Gastrocnemius medialis (tissue), 4 donors: ENCODE measurements around the gene PAPPA. TPM values are rescaled to one million over a fixed set of nuclear protein-coding genes. Genes with fewer than 3 reads are reported as not detected.

Experiments
- ATAC-seq, 2 donors: fragments of 150-250 bp; one replicate each; pipeline ENCODE4 v1.9.1; 2016
- DNase-seq, 2 donors: peaks; one replicate each; pipeline ENCODE4 v3.0.0-alpha.2; 2019
- H3K27ac ChIP-seq, 4 donors: fragments of 200-600 bp; sonication (generic); 1 replicate in 1 of 4; 2 replicates in 3 of 4; pipeline ENCODE4 v1.5.1; 2016 to 2018; ENCODE audit warnings: mild to moderate bottlenecking in 2 of 4, moderate library complexity in 1 of 4
- H3K27me3 ChIP-seq, 3 donors: fragments of 200-600 bp; sonication (generic) in 2 of 3; 1 replicate in 1 of 3; 2 replicates in 2 of 3; pipeline versions ENCODE4 v1.5.1 to v1.6.0; 2016 to 2019; ENCODE audit warnings: mild to moderate bottlenecking in 1 of 3, moderate library complexity in 1 of 3
- H3K36me3 ChIP-seq, 2 donors: fragments of 200-600 bp; sonication (generic) in 1 of 2; one replicate each; pipeline ENCODE4 v1.5.1; 2017 to 2018
- H3K4me1 ChIP-seq, 2 donors: fragments of 200-600 bp; sonication (generic) in 1 of 2; one replicate each; pipeline ENCODE4 v1.5.1; 2016 to 2017; ENCODE audit warnings: mild to moderate bottlenecking in 2 of 2
- H3K4me3 ChIP-seq, 4 donors: fragments of 200-600 bp; sonication (generic) in 3 of 4; 1 replicate in 1 of 4; 2 replicates in 3 of 4; pipeline ENCODE4 v1.5.1; 2016 to 2019; ENCODE audit warnings: mild to moderate bottlenecking in 2 of 4
- H3K9me3 ChIP-seq, 3 donors: fragments of 200-600 bp; sonication (generic) in 2 of 3; 1 replicate in 1 of 3; 2 replicates in 2 of 3; pipeline ENCODE4 v1.5.1; 2016 to 2019
- POLR2A ChIP-seq, 2 donors: fragments of 450-650 bp; IDR thresholded peaks; one replicate each; pipeline ENCODE4 v1.6.1; 2017; ENCODE audit warnings: antibody characterized with exemption in 2 of 2, mild to moderate bottlenecking in 2 of 2, moderate library complexity in 2 of 2
- in situ Hi-C, 4 donors: fragments of 200-750 bp; cut with MboI; loops; one replicate each; pipeline versions ENCODE4 v1.15.0 to v1.8.0; 2017; ENCODE audit warnings: low sequenced_read_pairs in 4 of 4
- intact Hi-C: fragments of 100-400 bp; cut with DNase I; formaldehyde crosslinking; loops from one replicate; pipeline ENCODE4 v1.15.1; 2023; ENCODE audit warnings: low total_unique reads
- total RNA-seq, 4 donors: library from RNA; depleted of rRNA; stranded (reverse); fragments of >200 nt; gene quantifications; one replicate each; pipeline versions ENCODE4 v1.1.0 to v1.2.3, GENCODE V29; 2016
- TF ChIP-seq, protein P1 (sequence below), 5 experiments: fragments of 450-650 bp in 3 of 5; fragments of 200-600 bp in 2 of 5; sonication (generic) in 2 of 5; IDR thresholded peaks in 4 of 5; conservative IDR thresholded peaks in 1 of 5; 1 replicate in 4 of 5; 2 replicates in 1 of 5; pipeline ENCODE4 v1.5.1; 2016 to 2019; ENCODE audit warnings: antibody characterized with exemption in 5 of 5, mild to moderate bottlenecking in 3 of 5, moderate library complexity in 3 of 5

Gene PAPPA
- total RNA-seq, 4 donors from 2014 or later: 0.56 to 2.1 (median 1.4) TPM

DNA sequence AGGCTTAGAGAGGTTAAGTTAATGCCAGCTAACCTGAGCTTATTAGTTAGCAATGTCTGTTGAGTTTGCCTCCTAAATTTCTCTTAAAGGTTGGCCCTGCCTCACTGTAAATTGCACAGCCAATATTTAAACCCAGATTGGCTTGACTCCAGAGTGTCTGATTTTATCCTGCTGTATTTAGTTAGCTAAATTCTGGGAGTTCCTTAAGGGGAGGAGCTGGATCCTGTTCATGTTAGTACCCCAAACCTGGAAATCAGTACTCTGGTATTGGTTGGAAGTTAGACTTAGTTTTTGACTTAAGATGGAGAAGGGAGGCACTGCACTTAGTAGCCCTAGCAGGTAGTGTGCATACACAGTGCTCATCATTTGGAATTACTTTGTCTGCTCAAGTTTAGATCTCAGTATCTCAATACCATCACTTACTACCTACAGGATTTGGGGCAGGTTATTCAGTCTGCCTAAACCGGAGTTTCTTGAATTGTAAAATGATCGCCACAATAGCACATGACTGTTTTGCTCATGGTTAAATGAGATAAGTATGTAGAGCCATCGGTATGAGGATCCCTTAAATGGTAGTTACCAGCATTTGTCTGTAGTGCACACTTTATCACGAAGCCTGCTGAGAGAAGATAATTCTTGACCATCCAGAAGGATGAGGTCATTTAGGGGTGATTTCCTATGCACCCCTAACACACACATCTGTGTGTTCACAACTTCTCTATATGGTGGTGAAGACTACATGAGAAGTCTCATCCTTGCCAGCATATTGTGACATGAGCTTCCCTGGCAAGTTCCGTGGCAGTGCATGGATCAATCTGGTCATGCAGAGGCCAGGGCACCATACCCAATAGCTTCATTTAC is 268.8 kb downstream of the PAPPA start:
- Histone ChIP-seq H3K36me3 (peaks cover 0 to 8% of the 10 kb centered on the region in 2 donors), H3K27me3 (no peaks in the 10 kb centered on the region), H3K9me3 (no peaks in the 10 kb centered on the region), H3K27ac (no peak overlapping the region), H3K4me1 (no peaks in the 10 kb centered on the region), H3K4me3 (no peak overlapping the region)
- TF ChIP-seq, protein P1, sequence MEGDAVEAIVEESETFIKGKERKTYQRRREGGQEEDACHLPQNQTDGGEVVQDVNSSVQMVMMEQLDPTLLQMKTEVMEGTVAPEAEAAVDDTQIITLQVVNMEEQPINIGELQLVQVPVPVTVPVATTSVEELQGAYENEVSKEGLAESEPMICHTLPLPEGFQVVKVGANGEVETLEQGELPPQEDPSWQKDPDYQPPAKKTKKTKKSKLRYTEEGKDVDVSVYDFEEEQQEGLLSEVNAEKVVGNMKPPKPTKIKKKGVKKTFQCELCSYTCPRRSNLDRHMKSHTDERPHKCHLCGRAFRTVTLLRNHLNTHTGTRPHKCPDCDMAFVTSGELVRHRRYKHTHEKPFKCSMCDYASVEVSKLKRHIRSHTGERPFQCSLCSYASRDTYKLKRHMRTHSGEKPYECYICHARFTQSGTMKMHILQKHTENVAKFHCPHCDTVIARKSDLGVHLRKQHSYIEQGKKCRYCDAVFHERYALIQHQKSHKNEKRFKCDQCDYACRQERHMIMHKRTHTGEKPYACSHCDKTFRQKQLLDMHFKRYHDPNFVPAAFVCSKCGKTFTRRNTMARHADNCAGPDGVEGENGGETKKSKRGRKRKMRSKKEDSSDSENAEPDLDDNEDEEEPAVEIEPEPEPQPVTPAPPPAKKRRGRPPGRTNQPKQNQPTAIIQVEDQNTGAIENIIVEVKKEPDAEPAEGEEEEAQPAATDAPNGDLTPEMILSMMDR (IDR thresholded peaks at IDR 0.05 in 4 of 5, conservative IDR thresholded peaks at IDR 0.05 in 1 of 5): no peak
- TF ChIP-seq POLR2A (IDR thresholded peaks at IDR 0.05): no peak
- in situ Hi-C loops (no loop called here), intact Hi-C loops (no loop called here)
- ATAC-seq: no peak
- no peak for DNase-seq

DNA sequence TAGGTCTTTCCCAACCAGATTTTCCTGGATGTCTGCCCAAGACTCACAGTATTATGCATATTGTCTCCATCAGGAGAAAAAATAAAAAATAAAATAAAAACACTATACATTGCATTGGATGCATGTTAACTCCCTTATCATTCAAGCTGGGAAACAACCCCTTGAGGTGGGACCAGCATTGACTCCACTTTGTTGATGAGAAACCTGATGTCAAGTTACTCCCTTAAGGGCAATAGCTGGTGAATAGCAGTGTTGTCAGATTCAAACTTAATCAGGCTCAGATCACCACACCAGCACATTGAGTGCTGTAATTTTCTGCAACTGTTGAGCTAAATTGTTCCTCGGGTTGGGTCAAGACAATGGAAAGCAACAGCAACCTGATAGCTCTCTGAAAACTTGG is 269.6 kb downstream of the PAPPA start:
- DNase-seq (no peak), ATAC-seq (no peak)
- in situ Hi-C loops (no loop called here), intact Hi-C loops (no loop called here)
- Histone ChIP-seq H3K36me3 (peaks cover 0 to 8% of the 10 kb centered on the region in 2 donors), H3K4me1 (no peaks in the 10 kb centered on the region), H3K9me3 (no peaks in the 10 kb centered on the region), H3K27ac (no peak overlapping the region), H3K4me3 (no peak overlapping the region), H3K27me3 (no peaks in the 10 kb centered on the region)
- TF ChIP-seq POLR2A (IDR thresholded peaks at IDR 0.05): no peak
- TF ChIP-seq, protein P1 (IDR thresholded peaks at IDR 0.05 in 4 of 5, conservative IDR thresholded peaks at IDR 0.05 in 1 of 5): no peak

DNA sequence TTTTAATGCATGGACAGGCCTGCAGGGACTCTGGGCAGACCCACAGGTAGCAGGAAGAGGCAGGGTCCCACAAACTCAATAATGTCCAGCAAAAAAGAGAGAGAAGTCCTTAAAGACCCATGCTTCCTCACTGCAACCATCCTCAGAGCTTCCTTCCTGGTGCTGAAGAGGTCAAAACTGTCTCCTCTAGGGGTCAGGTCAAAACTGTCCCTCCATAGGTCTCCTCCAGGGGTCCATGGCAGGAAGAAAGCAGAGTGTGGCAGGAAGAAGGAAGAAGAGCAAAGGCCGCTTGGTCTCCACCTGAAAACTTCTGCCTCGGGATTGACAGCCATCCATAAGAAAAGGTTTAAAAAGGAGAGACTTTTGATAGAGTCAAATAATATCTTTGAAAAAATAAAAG is 271.7 kb downstream of the PAPPA start:
- Histone ChIP-seq H3K4me3 (no peak overlapping the region), H3K27ac (no peak overlapping the region), H3K27me3 (no peaks in the 10 kb centered on the region), H3K9me3 (no peaks in the 10 kb centered on the region), H3K36me3 (peaks cover 0 to 8% of the 10 kb centered on the region in 2 donors), H3K4me1 (no peaks in the 10 kb centered on the region)
- intact Hi-C loops: no loop called here
- in situ Hi-C loops: no loop called here
- TF ChIP-seq, protein P1 (IDR thresholded peaks at IDR 0.05 in 4 of 5, conservative IDR thresholded peaks at IDR 0.05 in 1 of 5): no peak
- TF ChIP-seq POLR2A (IDR thresholded peaks at IDR 0.05): no peak
- DNase-seq (no peak), ATAC-seq (no peak)

DNA sequence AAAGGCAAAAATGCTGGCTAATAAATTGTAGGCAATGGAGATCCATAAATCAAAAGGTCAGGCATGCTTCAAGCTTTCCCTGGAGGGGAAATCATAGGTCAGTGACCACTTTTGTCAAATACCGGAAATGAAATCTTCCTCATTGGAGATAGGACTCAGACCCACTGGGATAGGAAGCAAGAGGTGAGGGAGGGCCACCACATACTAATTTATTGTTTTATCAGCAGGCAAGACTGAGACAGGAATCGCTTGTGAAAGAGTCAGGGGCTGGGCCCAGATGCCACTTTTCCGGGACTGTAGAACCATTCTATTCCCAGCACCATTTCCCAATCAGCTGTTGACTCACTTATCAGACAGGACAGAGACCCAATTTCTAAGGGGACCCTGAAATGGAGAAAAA is 277.3 kb downstream of the PAPPA start:
- DNase-seq (no peak), ATAC-seq (no peak)
- intact Hi-C loops: no loop called here
- in situ Hi-C loops: no loop called here
- no peaks in the 10 kb centered on the region for H3K4me1 ChIP-seq
- no peaks in the 10 kb centered on the region for H3K27me3 ChIP-seq
- no peak overlapping the region for H3K27ac ChIP-seq
- no peaks in the 10 kb centered on the region for H3K36me3 ChIP-seq
- H3K9me3 ChIP-seq: no peaks in the 10 kb centered on the region
- H3K4me3 ChIP-seq: no peak overlapping the region
- TF ChIP-seq, protein P1 (IDR thresholded peaks at IDR 0.05 in 4 of 5, conservative IDR thresholded peaks at IDR 0.05 in 1 of 5): no peak
- no peak for TF ChIP-seq POLR2A (IDR thresholded peaks at IDR 0.05)
